Mesangial cell (primary cell): ENCODE results near the gene OR2AG1. TPM values are rescaled to one million over a fixed set of nuclear protein-coding genes. Genes with fewer than 3 reads are reported as not detected.

Source experiments
- total RNA-seq: library from RNA; depleted of rRNA; stranded (reverse); fragments of >200 nt; gene quantifications from 2 replicates; pipeline ENCODE4 v1.2.3, GENCODE V29; 2015

Gene OR2AG1
- total RNA-seq: not detected in 2 replicates

GRCh38 chr11:6782720-6783119, at the start of gene OR2AG1:
TSS of gene OR2AG1 (plus strand) at chr11:6783020. CDS start at chr11:6785038, 2,018 bp downstream.

GRCh38 chr11:6771926-6772893, 10.6 kb upstream of the OR2AG1 start, which contains the start of gene OR2AG2:
TSS of gene OR2AG2 (minus strand) at chr11:6771976. CDS start at chr11:6768957, 3,019 bp downstream.

GRCh38 chr11:6799402-6799801, 16.6 kb downstream of the OR2AG1 start, which contains the start of gene OR6A2:
TSS of gene OR6A2 (minus strand) at chr11:6799689. CDS start at chr11:6795708, 3,981 bp downstream.

Other genes starting within 250 kb of the OR2AG1 start
- 6.7 and 13.0 TPM in 2 replicates for gene RRP8, start 179.4 kb upstream of the OR2AG1 start, total RNA-seq
- gene ILK, start 179.2 kb upstream of the OR2AG1 start, total RNA-seq: 183 and 288 TPM in 2 replicates
- gene TAF10, start 170.8 kb upstream of the OR2AG1 start, total RNA-seq: 82.3 and 97.0 TPM in 2 replicates
- gene TPP1, start 163.6 kb upstream of the OR2AG1 start, total RNA-seq: 49.5 and 166 TPM in 2 replicates
- gene DCHS1, start 127.2 kb upstream of the OR2AG1 start, total RNA-seq: 3.1 and 17.2 TPM in 2 replicates
- gene MRPL17, start 99.7 kb upstream of the OR2AG1 start, total RNA-seq: 33.7 and 54.8 TPM in 2 replicates
- gene OR2AG2, start 11.0 kb upstream of the OR2AG1 start, total RNA-seq: under 0.01 and 0.13 TPM in 2 replicates
- not detected in 2 replicates for gene OR6A2, start 16.7 kb downstream of the OR2AG1 start, total RNA-seq
- not detected in 2 replicates for gene OR10A5, start 62.7 kb downstream of the OR2AG1 start, total RNA-seq
- gene OR10A2, start 80.0 kb downstream of the OR2AG1 start, total RNA-seq: not detected in 2 replicates
- not detected in 2 replicates for gene OR10A4, start 93.6 kb downstream of the OR2AG1 start, total RNA-seq
- gene OR2D2, start 109.5 kb downstream of the OR2AG1 start, total RNA-seq: not detected in 2 replicates
- not detected in 2 replicates for gene OR2D3, start 138.0 kb downstream of the OR2AG1 start, total RNA-seq
- gene ZNF215, start 143.4 kb downstream of the OR2AG1 start, total RNA-seq: 2.0 and 2.3 TPM in 2 replicates
- gene ZNF214, start 237.3 kb downstream of the OR2AG1 start, total RNA-seq: 0.65 and 1.5 TPM in 2 replicates
- not detected in 2 replicates for gene NLRP14, start 237.5 kb downstream of the OR2AG1 start, total RNA-seq